Airway epithelial cell (primary cell): ENCODE measurements around the gene PLCE1. TPM values are rescaled to one million over a fixed set of nuclear protein-coding genes. Genes with fewer than 3 reads are reported as not detected.

Experiments used
- total RNA-seq: library from RNA; depleted of rRNA; stranded (reverse); fragments of >200 nt; gene quantifications from 2 replicates; pipeline ENCODE4 v1.2.3, GENCODE V29; 2015

Gene PLCE1
- total RNA-seq: 1.6 and 2.3 TPM in 2 replicates

GRCh38 chr10:93993782-93994437, at the start of gene PLCE1:
Gene PLCE1, plus strand, starts transcription at chr10:93993931. Its CDS starts 37,116 bp downstream, at chr10:94031047.

Other genes starting within 250 kb of the PLCE1 start
- gene LGI1, start 236.0 kb upstream of the PLCE1 start, total RNA-seq: not detected in 2 replicates
- gene SLC35G1, start 100.0 kb upstream of the PLCE1 start, total RNA-seq: 2.7 and 3.6 TPM in 2 replicates